HFF-Myc (cell line): Measurements from ENCODE around the gene ACTMAP.

ENCODE experiments used
- DNase-seq: peaks from one replicate; pipeline ENCODE4 v3.0.0-alpha.2; 2011; ENCODE audit warnings: low read depth; ENCODE audit errors: extremely low read depth
- H3K4me3 ChIP-seq: replicated peaks from 2 replicates; pipeline ENCODE4 v1.5.1; 2011; ENCODE audit warnings: low read depth, mild to moderate bottlenecking, control low read depth, low read length
- CTCF ChIP-seq: IDR thresholded peaks from 2 replicates; pipeline ENCODE4 v1.5.1; 2012; ENCODE audit warnings: mild to moderate bottlenecking, low read depth, low read length, control low read depth; ENCODE audit errors: missing control alignments

Gene ACTMAP

DNA sequence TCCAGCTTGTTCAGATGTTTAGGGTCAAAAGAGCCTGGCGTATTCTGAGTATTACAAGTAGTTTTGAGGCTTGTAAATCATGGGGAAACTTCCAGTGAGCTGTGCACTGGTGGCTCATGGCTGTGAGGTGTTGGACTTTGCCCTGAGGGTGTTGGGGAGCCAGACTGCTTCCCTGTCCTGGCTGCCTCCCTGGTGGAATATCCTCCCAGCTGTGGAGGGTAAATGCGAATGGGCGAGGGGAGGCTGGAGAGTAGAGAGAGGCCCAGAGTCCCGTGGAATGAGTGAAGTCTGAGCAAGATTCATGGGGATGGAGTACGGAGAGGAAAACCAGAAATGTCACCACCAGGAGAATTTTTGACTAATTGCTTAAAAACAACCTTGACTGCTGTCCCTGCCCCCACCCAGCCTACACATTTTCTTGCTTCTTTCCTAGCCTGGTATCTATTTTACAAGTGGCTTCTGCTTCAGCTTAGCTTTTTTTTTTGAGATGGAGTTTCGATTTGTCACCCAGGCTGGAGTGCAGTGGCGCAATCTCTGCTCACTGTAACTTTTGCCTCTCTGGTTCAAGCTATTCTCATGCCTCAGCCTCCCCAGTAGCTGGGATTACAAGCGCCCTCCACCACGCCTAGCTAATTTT is 4.5 kb upstream of the ACTMAP start:
- peak overlapping the region; percentile 34 for H3K4me3 ChIP-seq
- DNase-seq, result no peak
- TF ChIP-seq CTCF, result no peak

DNA sequence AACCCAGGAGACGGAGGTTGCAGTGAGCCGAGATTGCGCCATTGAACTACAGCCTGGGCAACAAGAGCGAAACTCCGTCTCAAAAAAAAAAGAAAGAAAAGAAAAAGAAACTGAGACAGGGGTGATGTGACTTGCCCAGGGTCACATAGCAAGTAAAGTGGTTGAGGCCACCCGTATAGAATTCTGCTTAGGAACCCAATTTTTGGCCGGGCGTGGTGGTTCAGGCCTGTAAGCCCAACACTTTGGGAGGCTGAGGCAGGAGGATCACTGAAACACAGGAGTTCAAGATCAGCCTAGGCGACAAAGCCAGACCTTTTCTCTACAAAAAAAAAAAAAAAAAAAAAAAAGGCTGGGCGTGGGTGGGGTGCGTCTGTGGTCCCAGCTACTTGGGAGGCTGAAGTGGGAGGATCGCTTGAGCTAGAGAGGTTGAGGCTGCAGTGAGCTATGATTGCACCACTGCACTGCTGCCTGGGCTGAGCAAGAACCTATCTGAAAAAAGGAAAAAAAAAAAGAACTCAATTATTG is 2.0 kb upstream of the ACTMAP start:
- H3K4me3 ChIP-seq, result peak overlapping the region; percentile 95
- no peak for DNase-seq
- TF ChIP-seq CTCF, result no peak

DNA sequence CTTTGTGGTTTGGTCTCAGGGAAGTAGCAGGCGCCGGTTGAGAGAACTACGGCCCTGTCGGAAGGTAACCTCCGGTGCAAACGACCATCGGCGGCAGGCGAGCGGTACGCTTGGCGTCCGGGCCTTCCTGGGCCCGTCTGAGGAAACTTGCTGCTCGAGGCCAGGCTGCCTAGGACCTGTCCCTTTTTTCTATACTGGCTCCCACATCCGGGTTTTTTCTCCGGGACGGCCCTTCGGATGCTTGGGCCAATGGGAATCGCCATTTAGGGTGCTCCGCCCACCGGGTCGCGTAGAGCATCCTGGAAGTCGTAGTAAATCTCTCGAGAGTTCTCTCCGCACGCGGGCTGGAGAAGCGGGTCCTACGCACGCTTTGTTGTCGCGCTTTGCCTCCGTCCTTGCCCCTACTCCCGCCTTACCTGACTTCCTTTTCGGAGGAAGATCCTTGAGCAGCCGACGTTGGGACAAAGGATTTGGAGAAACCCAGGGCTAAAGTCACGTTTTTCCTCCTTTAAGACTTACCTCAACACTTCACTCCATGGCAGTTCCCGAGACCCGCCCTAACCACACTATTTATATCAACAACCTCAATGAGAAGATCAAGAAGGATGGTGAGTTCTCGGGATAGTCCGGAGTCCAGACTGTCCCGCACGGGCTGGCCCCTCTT is 729 bp upstream of the ACTMAP start, which contains the start of gene SNRPA:
TSS of gene SNRPA (plus strand) at position 330 of the 664 bp plus-strand sequence. CDS start at position 536, 206 bp downstream.
- H3K4me3 ChIP-seq, result peak within 1 kb of the TSS; percentile 95
- no peak for TF ChIP-seq CTCF
- DNase-seq, result peak; percentile 97

GRCh38 chr19:40747536-40747935 is 2.7 kb downstream of the ACTMAP start:
- DNase-seq, result no peak
- H3K4me3 ChIP-seq, result no peak overlapping the region

DNA sequence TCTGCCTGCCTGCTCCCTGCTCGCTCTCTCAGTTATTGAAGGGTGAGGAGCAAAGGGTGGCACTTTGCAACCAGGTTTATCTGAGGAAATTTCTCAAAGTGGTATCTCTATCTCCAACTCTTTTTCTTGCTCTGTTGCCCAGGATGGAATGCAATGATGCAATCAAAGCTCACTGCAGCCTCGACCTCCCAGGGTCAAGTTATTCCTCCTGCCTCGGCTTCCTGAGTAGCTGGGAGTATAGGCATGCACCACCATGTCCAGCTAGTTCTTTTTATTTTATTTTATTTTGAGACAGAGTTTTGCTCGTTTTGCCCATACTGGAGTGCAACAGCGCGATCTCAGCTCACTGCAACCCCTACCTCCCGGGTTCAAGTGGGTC is 4.9 kb downstream of the ACTMAP start:
- TF ChIP-seq CTCF, result no peak
- H3K4me3 ChIP-seq, result no peak overlapping the region
- DNase-seq, result no peak

More at GRCh38 chr19:40747536-40747935, 2.7 kb downstream of the ACTMAP start:
- no peak for TF ChIP-seq CTCF

DNA sequence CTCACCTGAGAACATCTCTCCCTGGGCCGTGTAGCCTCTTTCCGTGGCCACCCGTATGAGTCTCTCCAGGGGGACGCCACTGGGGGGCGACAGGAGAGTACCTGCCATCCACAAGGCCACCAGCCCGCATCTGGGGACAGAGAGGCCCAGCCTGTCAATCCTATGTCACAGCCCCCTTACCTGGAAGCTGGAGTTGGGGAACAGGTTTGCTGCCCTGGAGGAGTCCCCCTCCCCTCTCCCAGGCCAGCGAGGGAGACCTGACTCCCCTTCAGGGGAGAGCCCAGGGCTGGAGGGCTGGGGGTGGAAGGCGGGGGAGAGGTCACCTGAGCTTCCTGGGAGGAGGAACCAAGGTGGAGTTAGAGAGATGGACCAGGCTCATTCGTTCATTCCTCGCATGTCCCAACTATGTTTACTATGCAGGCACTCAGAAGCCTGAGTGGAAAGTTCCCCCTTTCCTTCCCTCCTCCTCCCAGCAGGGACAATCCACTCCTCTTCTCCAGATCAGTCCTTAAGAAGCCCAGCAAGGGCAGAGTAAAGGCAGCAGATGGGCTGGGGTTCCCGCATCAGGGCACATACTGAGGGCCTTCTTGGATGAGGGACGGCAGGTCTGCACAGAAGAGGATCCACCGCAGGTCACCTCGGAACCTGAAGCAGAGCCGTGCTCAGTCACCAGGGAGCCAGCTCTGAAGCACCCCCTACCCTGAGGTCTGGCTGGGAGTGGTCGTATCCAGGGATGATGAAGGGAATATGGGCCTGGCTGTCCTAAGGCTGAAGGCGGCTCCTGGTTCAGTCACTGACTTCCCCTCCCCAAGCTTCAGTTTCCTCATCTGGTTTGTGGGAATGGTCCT is 5.5 kb downstream of the ACTMAP start:
- no peak for DNase-seq
- TF ChIP-seq CTCF, result no peak
- no peak overlapping the region for H3K4me3 ChIP-seq
